Stomach smooth muscle (tissue), 2 donors: ENCODE data around the gene NHP2.

ENCODE experiments used
- H3K27ac ChIP-seq: one replicate; pipeline ENCODE4 v1.7.0; 2013; ENCODE audit warnings: mild to moderate bottlenecking, low read length, inconsistent platforms
- H3K27me3 ChIP-seq, 2 donors: one replicate each; pipeline ENCODE4 v1.7.0; 2013; ENCODE audit warnings: low read length in 2 of 2; ENCODE audit not compliant: insufficient read depth in 2 of 2, control insufficient read depth in 1 of 2
- H3K36me3 ChIP-seq, 2 donors: one replicate each; pipeline ENCODE4 v1.7.0; 2013; ENCODE audit warnings: low read length in 2 of 2; ENCODE audit not compliant: control insufficient read depth in 2 of 2, insufficient read depth in 2 of 2
- H3K4me1 ChIP-seq: one replicate; pipeline ENCODE4 v1.7.0; 2013; ENCODE audit warnings: low read length; ENCODE audit not compliant: control insufficient read depth, insufficient read depth
- H3K4me3 ChIP-seq, 2 donors: one replicate each; pipeline ENCODE4 v1.7.0; 2013; ENCODE audit warnings: low read length in 2 of 2
- H3K9ac ChIP-seq, 2 donors: one replicate each; pipeline ENCODE4 v1.7.0; 2013; ENCODE audit warnings: low read length in 2 of 2, mild to moderate bottlenecking in 1 of 2
- H3K9me3 ChIP-seq, 2 donors: one replicate each; pipeline ENCODE4 v1.7.0; 2013; ENCODE audit warnings: low read length in 2 of 2; ENCODE audit not compliant: control insufficient read depth in 2 of 2
- donor health status: healthy.
- donor health status: Pancreatic carcinoma.

Gene NHP2

GRCh38 chr5:178176791-178177190 is 23.1 kb upstream of the NHP2 start:
- Histone ChIP-seq H3K4me1 (no peaks in the 10 kb centered on the region), H3K27me3 (peaks cover 0 to 3% of the 10 kb centered on the region in 2 donors), H3K36me3 (no peaks in the 10 kb centered on the region), H3K9ac (no peak overlapping the region), H3K4me3 (no peak overlapping the region), H3K27ac (no peak overlapping the region), H3K9me3 (peaks cover 0 to 4% of the 10 kb centered on the region in 2 donors)

GRCh38 chr5:178174456-178174855 is 20.8 kb upstream of the NHP2 start:
- Histone ChIP-seq H3K9ac (no peak overlapping the region), H3K27ac (no peak overlapping the region), H3K9me3 (peaks cover 0 to 1% of the 10 kb centered on the region in 2 donors), H3K4me1 (no peaks in the 10 kb centered on the region), H3K27me3 (no peaks in the 10 kb centered on the region), H3K4me3 (no peak overlapping the region), H3K36me3 (no peaks in the 10 kb centered on the region)

- Histone ChIP-seq H3K27me3 (peaks cover 7 to 9% of the 10 kb centered on the region in 2 donors), H3K27ac (no peak overlapping the region), H3K4me1 (no peaks in the 10 kb centered on the region), H3K4me3 (no peak overlapping the region), H3K9ac (no peak overlapping the region), H3K9me3 (no peaks in the 10 kb centered on the region), H3K36me3 (no peaks in the 10 kb centered on the region)
Observed at GRCh38 chr5:178170455-178170854, 16.8 kb upstream of the NHP2 start.

- Histone ChIP-seq H3K27ac (no peak overlapping the region), H3K27me3 (peaks cover 23 to 28% of the 10 kb centered on the region in 2 donors), H3K9ac (no peak overlapping the region), H3K9me3 (no peaks in the 10 kb centered on the region), H3K4me3 (no peak overlapping the region), H3K4me1 (peaks cover 5% of the 10 kb centered on the region), H3K36me3 (no peaks in the 10 kb centered on the region)
Observed at GRCh38 chr5:178165581-178165980, 11.9 kb upstream of the NHP2 start.

DNA sequence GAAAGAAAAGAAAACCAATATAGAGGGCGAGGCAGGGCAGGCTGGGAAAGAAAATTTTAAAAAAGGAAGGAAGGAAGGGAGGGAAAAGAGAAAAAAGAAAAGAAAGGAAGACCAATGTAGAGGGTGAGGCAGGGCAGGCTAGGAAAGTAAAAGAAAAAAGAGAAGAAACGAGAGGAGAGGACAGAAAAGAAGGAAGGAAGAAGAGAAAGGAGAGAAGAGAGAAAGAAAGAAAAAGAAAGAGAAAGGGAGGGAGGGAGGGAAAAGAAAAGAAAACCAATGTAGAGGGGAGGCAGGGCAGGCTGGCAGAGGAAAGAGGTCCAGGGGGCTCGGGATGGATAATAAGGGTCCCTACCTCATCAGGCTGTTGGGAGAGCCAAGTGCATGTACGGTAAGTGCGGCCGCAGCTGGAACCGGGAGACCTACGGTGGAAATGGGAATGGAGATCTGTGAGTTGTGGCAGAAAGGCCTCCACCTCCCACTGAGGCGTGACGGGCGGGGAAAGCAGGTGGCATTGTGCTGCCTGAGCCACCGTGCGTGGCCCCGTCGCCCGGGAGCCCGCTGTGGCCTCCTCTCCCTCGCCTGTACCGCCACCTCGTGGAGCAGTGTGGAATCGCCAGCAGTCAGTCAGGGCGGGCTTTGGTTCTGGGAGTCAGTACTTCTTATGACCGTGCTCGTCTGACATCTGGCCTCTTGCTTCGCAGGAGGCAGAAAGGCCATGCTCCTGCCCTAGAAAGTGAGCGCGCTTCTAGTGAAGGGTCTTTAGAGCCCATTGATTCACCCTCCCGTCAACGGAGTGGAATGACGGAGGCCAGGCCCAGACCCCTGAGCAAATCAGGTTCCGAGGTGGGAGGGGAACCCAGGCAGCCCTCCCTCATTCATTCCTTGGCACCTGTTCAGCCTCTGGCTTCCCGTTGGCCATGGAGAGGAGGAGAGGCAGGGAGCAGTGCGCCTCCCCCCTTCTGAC is 10.4 kb upstream of the NHP2 start:
- Histone ChIP-seq H3K4me3 (peak overlapping the region; percentile 12 to 69), H3K9me3 (no peaks in the 10 kb centered on the region), H3K4me1 (peaks cover 5% of the 10 kb centered on the region), H3K27ac (no peak overlapping the region), H3K27me3 (peaks cover 23 to 28% of the 10 kb centered on the region in 2 donors), H3K9ac (peak overlapping the region in 1 of 2 donors; percentile 29), H3K36me3 (no peaks in the 10 kb centered on the region)

DNA sequence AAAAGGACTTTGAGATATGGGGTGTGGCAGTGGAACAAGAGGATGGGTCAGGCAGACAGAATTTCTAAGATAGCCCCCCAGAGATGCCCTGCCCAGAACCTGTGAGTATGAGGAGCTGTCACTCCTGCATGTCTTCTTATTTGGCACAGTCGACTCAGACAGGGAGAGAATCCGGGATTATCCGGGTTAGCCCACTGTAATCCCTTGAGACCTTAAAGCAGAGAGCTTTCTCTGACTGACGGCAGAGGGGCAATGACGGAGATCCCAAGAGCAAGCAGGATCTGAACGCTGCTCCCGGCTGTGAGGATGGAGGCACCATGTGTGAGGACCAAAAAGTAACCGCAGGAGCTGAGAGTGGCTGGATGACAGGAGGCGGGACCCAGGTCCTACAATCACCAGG is 8.8 kb upstream of the NHP2 start:
- Histone ChIP-seq H3K4me3 (no peak overlapping the region), H3K9ac (no peak overlapping the region), H3K36me3 (no peaks in the 10 kb centered on the region), H3K4me1 (peaks cover 5% of the 10 kb centered on the region), H3K27me3 (peaks cover 23 to 28% of the 10 kb centered on the region in 2 donors), H3K27ac (no peak overlapping the region), H3K9me3 (no peaks in the 10 kb centered on the region)

DNA sequence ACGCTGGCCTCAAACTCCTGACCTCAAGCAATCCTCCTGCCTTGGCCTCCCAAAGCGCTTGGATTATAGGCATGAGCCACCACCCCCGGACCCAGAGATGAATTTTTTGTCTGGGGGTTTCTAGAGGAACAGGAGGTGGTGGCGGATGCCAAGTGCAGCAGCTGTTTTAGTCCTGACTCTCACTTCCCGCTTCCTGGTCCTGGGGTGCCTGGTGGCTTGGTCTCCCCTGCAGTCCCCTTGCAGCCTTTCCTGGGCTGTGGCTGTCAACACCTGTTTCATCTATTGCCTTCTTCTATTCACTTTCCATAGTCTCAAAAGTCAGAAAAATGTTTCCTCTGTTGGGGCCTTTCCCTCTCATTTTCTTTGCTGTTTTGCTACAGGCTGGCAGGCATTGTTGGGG is 6.5 kb upstream of the NHP2 start:
- Histone ChIP-seq H3K27ac (no peak overlapping the region), H3K9ac (no peak overlapping the region), H3K4me3 (no peak overlapping the region), H3K36me3 (no peaks in the 10 kb centered on the region), H3K4me1 (peaks cover 5% of the 10 kb centered on the region), H3K27me3 (peaks cover 12 to 18% of the 10 kb centered on the region in 2 donors), H3K9me3 (no peaks in the 10 kb centered on the region)

DNA sequence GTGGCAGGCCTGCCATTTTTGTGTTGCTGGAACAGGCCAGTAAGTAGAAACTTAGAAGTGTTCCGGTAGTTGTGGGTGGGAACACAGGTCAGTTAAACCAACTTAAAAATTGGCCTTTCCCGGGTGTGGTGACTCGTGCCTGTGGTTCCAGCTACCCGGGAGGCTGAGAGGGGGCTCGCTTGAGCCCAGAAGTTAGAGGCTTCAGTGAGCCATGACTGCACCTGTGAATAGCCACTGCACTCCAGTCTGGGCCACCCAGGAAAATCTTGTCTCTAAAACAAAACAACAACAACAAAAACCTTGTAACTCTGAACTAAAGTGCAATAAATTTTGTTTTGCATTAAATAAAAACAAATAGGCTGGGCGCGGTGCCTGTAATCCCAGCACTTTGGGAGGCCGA is 1.4 kb upstream of the NHP2 start:
- H3K36me3 ChIP-seq, result peaks cover 0 to 15% of the 10 kb centered on the region in 2 donors
- H3K4me3 ChIP-seq, result no peak overlapping the region
- H3K9ac ChIP-seq, result no peak overlapping the region
- H3K9me3 ChIP-seq, result no peaks in the 10 kb centered on the region
- no peak overlapping the region for H3K27ac ChIP-seq
- H3K4me1 ChIP-seq, result peaks cover 16% of the 10 kb centered on the region
- H3K27me3 ChIP-seq, result no peaks in the 10 kb centered on the region

DNA sequence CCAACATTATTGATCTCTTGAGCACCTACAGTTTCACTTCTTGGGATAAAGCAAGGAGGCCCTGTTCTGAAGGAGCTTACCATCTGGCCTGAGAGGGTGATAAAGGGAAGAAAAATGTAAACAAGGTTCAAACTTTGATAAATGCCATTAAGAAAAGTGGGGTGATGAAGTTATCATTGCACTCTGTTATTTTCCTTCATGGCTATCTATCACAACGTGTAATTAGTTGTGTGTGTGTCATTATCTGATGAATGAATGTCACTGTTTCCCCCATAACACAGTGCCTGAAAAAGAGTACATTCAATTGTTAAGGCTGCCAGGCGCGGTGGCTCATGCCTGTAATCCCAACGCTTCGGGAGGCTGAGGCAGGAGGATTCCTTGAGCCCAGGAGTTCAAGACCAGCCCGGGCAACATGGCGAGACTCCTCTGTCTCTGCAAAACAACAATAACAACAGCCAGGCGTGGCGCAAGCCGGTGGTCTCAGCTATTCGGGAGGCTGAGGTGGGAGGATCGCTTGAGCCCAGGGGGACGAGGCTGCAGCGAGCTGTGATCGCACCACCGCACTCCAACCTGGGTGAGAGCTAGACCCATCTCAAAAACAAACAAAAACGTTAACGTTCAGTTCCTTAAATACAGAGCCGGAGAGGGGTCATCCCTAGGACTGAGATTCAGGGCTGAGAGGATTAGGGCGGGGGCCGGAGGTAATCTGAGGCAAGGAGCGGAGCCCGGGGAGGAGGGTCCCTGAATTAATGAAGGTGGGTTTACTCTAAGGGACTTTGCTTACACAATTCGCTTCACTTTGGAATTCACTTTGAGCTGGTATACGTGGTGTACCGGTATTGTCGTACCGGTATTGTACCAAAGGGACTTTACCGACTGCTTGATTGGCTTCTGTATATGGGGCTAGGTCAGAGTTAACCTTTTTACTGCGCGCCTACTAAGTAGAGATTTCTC is 917 bp downstream of the NHP2 start:
- Histone ChIP-seq H3K27ac (peak overlapping the region; percentile 69), H3K9me3 (no peaks in the 10 kb centered on the region), H3K4me3 (peak overlapping the region; percentile 57 to 84), H3K9ac (peak overlapping the region; percentile 52 to 72), H3K36me3 (peaks cover 9 to 37% of the 10 kb centered on the region in 2 donors), H3K4me1 (peaks cover 16% of the 10 kb centered on the region), H3K27me3 (no peaks in the 10 kb centered on the region)

DNA sequence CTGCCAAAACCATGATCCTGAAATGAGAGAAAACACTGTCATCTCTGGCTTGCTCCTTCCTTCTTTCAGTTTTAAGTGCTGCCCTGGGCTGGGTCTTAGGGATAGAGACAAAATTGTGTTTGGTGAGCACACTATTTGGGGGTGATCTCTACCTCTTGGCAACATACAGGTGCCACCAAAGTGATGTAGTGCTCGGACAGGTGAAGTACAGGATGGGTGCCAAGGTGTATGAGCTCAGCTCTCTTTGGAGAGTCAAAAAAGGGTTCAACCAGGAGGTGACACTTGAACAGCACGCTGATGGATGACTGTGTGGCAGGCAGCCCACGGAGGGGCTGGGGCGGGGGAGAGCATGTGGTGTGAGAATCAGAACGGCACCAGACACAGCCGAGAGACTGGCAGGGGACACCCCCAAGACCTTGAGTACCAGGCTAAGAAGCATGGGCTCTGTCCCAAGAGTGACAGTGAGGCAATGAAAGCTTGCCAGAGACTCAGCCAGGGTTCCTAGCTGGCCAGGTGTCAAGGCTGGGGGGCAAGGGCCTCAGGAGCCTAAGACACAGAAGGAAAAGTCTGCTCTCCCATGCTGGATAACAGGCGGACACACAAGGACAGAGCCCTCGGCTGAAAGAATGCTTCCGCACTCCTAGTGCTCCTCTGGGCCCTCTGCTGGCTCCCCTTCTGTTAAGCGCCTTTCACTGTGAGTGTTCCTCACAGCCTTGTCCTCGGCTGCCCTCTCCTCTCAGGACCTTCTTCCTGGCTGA is 2.5 kb downstream of the NHP2 start:
- H3K4me3 ChIP-seq, result no peak overlapping the region
- H3K36me3 ChIP-seq, result peaks cover 25 to 54% of the 10 kb centered on the region in 2 donors
- H3K9me3 ChIP-seq, result no peaks in the 10 kb centered on the region
- peaks cover 16% of the 10 kb centered on the region for H3K4me1 ChIP-seq
- peak overlapping the region; percentile 41 for H3K27ac ChIP-seq
- H3K27me3 ChIP-seq, result no peaks in the 10 kb centered on the region
- H3K9ac ChIP-seq, result no peak overlapping the region
